A172 (cell line): ENCODE data around the gene MAP2K6. TPM values are rescaled to one million over a fixed set of nuclear protein-coding genes. Genes with fewer than 3 reads are reported as not detected.

ENCODE experiments used
- DNase-seq: peaks from one replicate; pipeline ENCODE4 v3.0.0-alpha.2; 2015; ENCODE audit warnings: low spot score
- total RNA-seq: library from RNA; depleted of rRNA; stranded (reverse); fragments of >200 nt; shearing (Covaris generic); gene quantifications from 2 replicates; pipeline ENCODE4 v1.2.3, GENCODE V29; 2014

The MAP2K6 gene
- total RNA-seq, 1 experiment from 2014 or later = 1.1 TPM

GRCh38 chr17:69492410-69493071, 78.0 kb downstream of the MAP2K6 start:
- DNase-seq = peak; percentile 60

- no peak for DNase-seq
Observed at GRCh38 chr17:69495787-69496186, 81.3 kb downstream of the MAP2K6 start.

GRCh38 chr17:69497161-69497560, 82.7 kb downstream of the MAP2K6 start:
- no peak for DNase-seq

GRCh38 chr17:69499318-69499717, 84.8 kb downstream of the MAP2K6 start:
- DNase-seq = no peak

- DNase-seq = no peak
Observed at GRCh38 chr17:69500911-69501429, 86.5 kb downstream of the MAP2K6 start.

- DNase-seq = no peak
Observed at GRCh38 chr17:69501591-69502468, 87.3 kb downstream of the MAP2K6 start.

- DNase-seq = no peak
Observed at GRCh38 chr17:69503711-69504110, 89.2 kb downstream of the MAP2K6 start.

GRCh38 chr17:69505740-69506139, 91.2 kb downstream of the MAP2K6 start:
- no peak for DNase-seq

GRCh38 chr17:69506489-69506888, 92.0 kb downstream of the MAP2K6 start:
- peak; percentile 4 for DNase-seq

- no peak for DNase-seq
Observed at GRCh38 chr17:69508814-69509213, 94.3 kb downstream of the MAP2K6 start.

GRCh38 chr17:69511250-69511649, 96.8 kb downstream of the MAP2K6 start:
- no peak for DNase-seq

GRCh38 chr17:69512946-69513345, 98.4 kb downstream of the MAP2K6 start:
- DNase-seq = no peak

- DNase-seq = no peak
Observed at GRCh38 chr17:69516225-69516624, 101.7 kb downstream of the MAP2K6 start.

- no peak for DNase-seq
Observed at GRCh38 chr17:69516911-69517310, 102.4 kb downstream of the MAP2K6 start.

- no peak for DNase-seq
Observed at GRCh38 chr17:69518951-69519350, 104.5 kb downstream of the MAP2K6 start.

- DNase-seq = peak; percentile 53
Observed at GRCh38 chr17:69523244-69523861, 108.9 kb downstream of the MAP2K6 start.

- DNase-seq = no peak
Observed at GRCh38 chr17:69524854-69525253, 110.4 kb downstream of the MAP2K6 start.

GRCh38 chr17:69525920-69526841, 111.7 kb downstream of the MAP2K6 start:
- peak; percentile 71 for DNase-seq

- DNase-seq = no peak
Observed at GRCh38 chr17:69528035-69528434, 113.5 kb downstream of the MAP2K6 start.

- no peak for DNase-seq
Observed at GRCh38 chr17:69533481-69534234, 119.2 kb downstream of the MAP2K6 start.

GRCh38 chr17:69534235-69534621, 119.7 kb downstream of the MAP2K6 start:
- no peak for DNase-seq
